Spleen (tissue), 11 donors: ENCODE measurements around the gene MYH14. TPM values are rescaled to one million over a fixed set of nuclear protein-coding genes. Genes with fewer than 3 reads are reported as not detected.

Experiments
- DNase-seq: peaks from one replicate; pipeline ENCODE4 v3.0.0-alpha.2; 2020
- H3K27ac ChIP-seq, 8 donors: fragments of 200-600 bp; sonication (generic) in 7 of 8; 1 replicate in 4 of 8; 2 replicates in 4 of 8; pipeline versions ENCODE4 v1.5.0 to v1.8.0; 2016 to 2021; ENCODE audit warnings: inconsistent platforms in 4 of 8, mild to moderate bottlenecking in 4 of 8, moderate library complexity in 1 of 8
- H3K27me3 ChIP-seq, 7 donors: fragments of 200-600 bp; sonication (generic) in 6 of 7; replicated peaks in 1 of 7; 1 replicate in 4 of 7; 2 replicates in 3 of 7; pipeline versions ENCODE4 v1.5.0 to v1.8.0; 2016 to 2021; ENCODE audit warnings: inconsistent platforms in 3 of 7, mild to moderate bottlenecking in 1 of 7
- H3K36me3 ChIP-seq, 6 donors: fragments of 200-600 bp; sonication (generic) in 5 of 6; 1 replicate in 4 of 6; 2 replicates in 2 of 6; pipeline versions ENCODE4 v1.5.0 to v1.8.0; 2016 to 2021; ENCODE audit warnings: inconsistent platforms in 2 of 6
- H3K4me1 ChIP-seq, 6 donors: fragments of 200-600 bp; sonication (generic) in 5 of 6; 1 replicate in 3 of 6; 2 replicates in 3 of 6; pipeline versions ENCODE4 v1.5.0 to v1.8.0; 2016 to 2021; ENCODE audit warnings: inconsistent platforms in 3 of 6
- H3K4me3 ChIP-seq, 8 donors: fragments of 200-600 bp; sonication (generic) in 7 of 8; 1 replicate in 4 of 8; 2 replicates in 4 of 8; pipeline versions ENCODE4 v1.5.0 to v1.8.0; 2016 to 2021; ENCODE audit warnings: inconsistent platforms in 4 of 8, mild to moderate bottlenecking in 4 of 8, moderate library complexity in 2 of 8
- H3K9me3 ChIP-seq, 8 donors: fragments of 200-600 bp; sonication (generic) in 7 of 8; 1 replicate in 4 of 8; 2 replicates in 4 of 8; pipeline versions ENCODE4 v1.5.0 to v1.8.0; 2016 to 2021; ENCODE audit warnings: inconsistent platforms in 4 of 8
- POLR2A ChIP-seq, 3 donors: fragments of 450-650 bp; IDR thresholded peaks; one replicate each; pipeline ENCODE4 v1.5.1; 2017; ENCODE audit warnings: antibody characterized with exemption in 3 of 3, mild to moderate bottlenecking in 1 of 3
- POLR2AphosphoS5 ChIP-seq, 3 donors: sonication (generic); formaldehyde crosslinking; IDR thresholded peaks; one replicate each; pipeline ENCODE4 v1.5.1; 2017; ENCODE audit warnings: antibody characterized with exemption in 3 of 3
- WGBS, 5 donors: extraction: QIAGEN DNeasy Blood & Tissue Kit in 3 of 5; methylation state at CpG; one replicate each; pipeline versions ENCODE4 v1.1.5 to v1.1.7; 2013 to 2018; 5-methylcytosine and 5-hydroxymethylcytosine counted together
- intact Hi-C: fragments of 100-400 bp; cut with DNase I; formaldehyde crosslinking; loops from one replicate; pipeline ENCODE4 v1.15.0; 2023; ENCODE audit warnings: low total_unique reads
- polyA plus RNA-seq, 3 donors: library from polyadenylated mRNA; stranded (reverse); fragments of 200-250 nt; gene quantifications; one replicate each; pipeline ENCODE4 v1.2.1, GENCODE V29; 2013
- total RNA-seq, 7 donors: library from RNA; depleted of rRNA in 3 of 7; stranded (reverse); fragments of >200 nt in 3 of 7; fragmentation: NEBNext Ultra II Directional in 4 of 7; extraction: Animal tissue kit (Norgen Biotek cat#: 25700) in 4 of 7; gene quantifications; one replicate each; pipeline versions ENCODE4 v1.1.0 to v1.2.1, GENCODE V29; 2016 to 2021
- TF ChIP-seq, protein P1 (sequence below), 11 experiments: fragments of 200-600 bp in 7 of 11; fragments of 450-650 bp in 4 of 11; sonication (generic) in 4 of 11; IDR thresholded peaks in 8 of 11; conservative IDR thresholded peaks in 3 of 11; 1 replicate in 7 of 11; 2 replicates in 4 of 11; pipeline versions ENCODE4 v1.4.0 to v1.8.0; 2016 to 2021; ENCODE audit warnings: antibody characterized with exemption in 11 of 11, inconsistent platforms in 4 of 11, mild to moderate bottlenecking in 1 of 11
- donor health status: healthy with polysubstance abuse.
- donor health status: DM: no; HTN: no; CAD: no; lungs with moderate emphysema.
- donor health status: DM: no; HTN: no; CAD: no.
- donor health status: Bipolar disorder and iron deficiency.
- donor health status: healthy.
- donor health status: DM: no; HTN: no; CAD: no.
- donor health status: DM: yes; HTN: yes; CAD: no.

Gene MYH14
- total and polyA plus RNA-seq, 10 donors, result 0.04 to 1.5 (median 0.28) TPM; not detected in 1

DNA sequence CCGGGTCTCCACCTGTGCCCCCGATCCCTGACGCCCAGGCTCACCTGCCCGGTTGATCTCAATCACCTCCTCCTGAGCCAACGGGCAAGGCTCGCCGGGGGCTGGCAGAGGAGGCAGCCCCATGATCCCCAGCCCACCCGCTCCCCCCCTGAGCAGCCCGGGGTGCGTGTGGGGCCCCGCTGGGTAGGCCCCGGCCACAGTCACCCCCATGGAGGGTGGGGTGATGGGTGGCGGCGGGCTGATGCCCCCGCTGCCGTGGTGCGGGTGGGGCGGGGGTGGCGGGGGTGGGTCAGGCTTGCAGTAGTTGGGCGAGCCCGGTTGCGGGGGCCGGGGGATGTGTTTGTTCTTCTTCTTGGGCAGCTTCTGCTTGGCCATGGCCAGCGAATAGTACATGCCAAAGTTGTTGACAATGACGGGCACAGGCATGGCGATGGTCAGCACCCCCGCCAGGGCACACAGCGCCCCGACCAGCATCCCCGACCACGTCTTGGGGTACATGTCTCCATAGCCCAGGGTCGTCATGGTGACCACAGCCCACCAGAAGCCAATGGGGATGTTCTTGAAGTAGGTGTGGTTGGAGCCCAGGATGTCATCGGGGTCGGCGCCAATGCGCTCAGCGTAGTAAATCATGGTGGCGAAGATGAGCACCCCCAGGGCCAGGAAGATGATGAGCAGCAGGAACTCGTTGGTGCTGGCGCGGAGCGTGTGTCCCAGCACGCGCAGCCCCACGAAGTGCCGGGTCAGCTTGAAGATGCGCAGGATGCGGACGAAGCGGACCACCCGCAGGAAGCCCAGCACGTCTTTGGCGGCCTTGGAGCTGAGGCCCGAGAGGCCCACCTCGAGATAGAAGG is 119.7 kb downstream of the MYH14 start:
- no peak for TF ChIP-seq POLR2AphosphoS5 (IDR thresholded peaks at IDR 0.05)
- TF ChIP-seq POLR2A (IDR thresholded peaks at IDR 0.05), result no peak
- TF ChIP-seq, protein P1, sequence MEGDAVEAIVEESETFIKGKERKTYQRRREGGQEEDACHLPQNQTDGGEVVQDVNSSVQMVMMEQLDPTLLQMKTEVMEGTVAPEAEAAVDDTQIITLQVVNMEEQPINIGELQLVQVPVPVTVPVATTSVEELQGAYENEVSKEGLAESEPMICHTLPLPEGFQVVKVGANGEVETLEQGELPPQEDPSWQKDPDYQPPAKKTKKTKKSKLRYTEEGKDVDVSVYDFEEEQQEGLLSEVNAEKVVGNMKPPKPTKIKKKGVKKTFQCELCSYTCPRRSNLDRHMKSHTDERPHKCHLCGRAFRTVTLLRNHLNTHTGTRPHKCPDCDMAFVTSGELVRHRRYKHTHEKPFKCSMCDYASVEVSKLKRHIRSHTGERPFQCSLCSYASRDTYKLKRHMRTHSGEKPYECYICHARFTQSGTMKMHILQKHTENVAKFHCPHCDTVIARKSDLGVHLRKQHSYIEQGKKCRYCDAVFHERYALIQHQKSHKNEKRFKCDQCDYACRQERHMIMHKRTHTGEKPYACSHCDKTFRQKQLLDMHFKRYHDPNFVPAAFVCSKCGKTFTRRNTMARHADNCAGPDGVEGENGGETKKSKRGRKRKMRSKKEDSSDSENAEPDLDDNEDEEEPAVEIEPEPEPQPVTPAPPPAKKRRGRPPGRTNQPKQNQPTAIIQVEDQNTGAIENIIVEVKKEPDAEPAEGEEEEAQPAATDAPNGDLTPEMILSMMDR (IDR thresholded peaks at IDR 0.05 in 8 of 11, conservative IDR thresholded peaks at IDR 0.05 in 3 of 11), result no peak
- DNase-seq, result no peak
- Histone ChIP-seq H3K27me3 (peaks cover 0 to 56% (median 27%) of the 10 kb centered on the region in 7 donors), H3K4me3 (no peak overlapping the region), H3K36me3 (peaks cover 0 to 11% (median 0%) of the 10 kb centered on the region in 6 donors), H3K4me1 (peaks cover 5 to 30% (median 17%) of the 10 kb centered on the region in 6 donors), H3K9me3 (peaks cover 0 to 9% (median 0%) of the 10 kb centered on the region in 8 donors), H3K27ac (no peak overlapping the region)
- WGBS, 5 donors, result 92 to 95% (median 94%) methylated on average over 46 to 55 of the region's 55 CpGs
- intact Hi-C loops, result no loop called here

DNA sequence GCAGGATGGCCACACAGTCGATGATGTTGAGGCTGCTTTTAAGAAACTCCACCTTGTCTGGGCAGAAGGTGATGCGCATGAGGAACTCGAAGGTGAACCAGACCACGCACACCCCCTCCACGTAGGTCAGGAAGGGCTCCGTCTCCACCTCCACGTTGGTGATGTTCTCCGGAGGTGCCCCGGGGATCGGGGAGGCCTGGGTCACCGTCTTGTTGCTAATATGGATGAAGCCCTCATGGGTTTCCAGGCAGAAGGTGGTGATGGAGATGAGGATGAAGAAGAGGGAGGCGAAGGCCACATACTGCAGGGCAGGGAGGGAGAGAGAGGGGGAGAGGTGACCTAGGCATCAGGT is 120.3 kb downstream of the MYH14 start:
- peaks cover 5 to 34% (median 17%) of the 10 kb centered on the region in 6 donors for H3K4me1 ChIP-seq
- TF ChIP-seq POLR2A (IDR thresholded peaks at IDR 0.05) (no peak), POLR2AphosphoS5 (IDR thresholded peaks at IDR 0.05) (no peak)
- TF ChIP-seq, protein P1 (IDR thresholded peaks at IDR 0.05 in 8 of 11, conservative IDR thresholded peaks at IDR 0.05 in 3 of 11), result no peak
- H3K4me3 ChIP-seq, result no peak overlapping the region
- H3K9me3 ChIP-seq, result peaks cover 0 to 11% (median 0%) of the 10 kb centered on the region in 8 donors
- H3K27me3 ChIP-seq, result peaks cover 0 to 61% (median 31%) of the 10 kb centered on the region in 7 donors
- DNase-seq, result no peak
- peaks cover 0 to 11% (median 0%) of the 10 kb centered on the region in 6 donors for H3K36me3 ChIP-seq
- H3K27ac ChIP-seq, result no peak overlapping the region
- intact Hi-C loops, result no loop called here
- WGBS, 5 donors, result 90 to 95% (median 94%) methylated on average over 12 of the region's 12 CpGs

DNA sequence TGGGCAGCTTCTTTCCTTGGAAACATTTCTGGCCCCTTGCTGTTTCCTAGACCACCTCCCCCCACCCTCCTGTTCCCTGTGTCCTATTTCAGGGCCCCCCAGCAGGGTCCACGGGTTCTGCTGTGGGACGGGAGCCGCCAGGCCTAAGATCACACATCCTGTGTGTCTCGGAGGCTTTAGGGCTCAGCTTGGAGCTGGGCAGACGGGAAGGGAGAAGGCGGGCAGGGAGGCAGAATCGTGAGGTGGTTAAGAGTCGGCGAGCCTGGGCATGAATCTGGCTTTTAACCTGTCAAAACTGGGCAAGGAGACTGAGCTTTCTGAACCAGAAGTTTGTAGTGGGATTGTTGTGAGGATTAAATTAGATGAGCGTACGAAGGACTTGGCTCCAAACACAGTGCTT is 120.9 kb downstream of the MYH14 start:
- Histone ChIP-seq H3K4me1 (peaks cover 5 to 37% (median 17%) of the 10 kb centered on the region in 6 donors), H3K27me3 (peaks cover 0 to 63% (median 31%) of the 10 kb centered on the region in 7 donors), H3K27ac (no peak overlapping the region), H3K4me3 (no peak overlapping the region), H3K9me3 (peaks cover 0 to 15% (median 0%) of the 10 kb centered on the region in 8 donors), H3K36me3 (peaks cover 0 to 11% (median 0%) of the 10 kb centered on the region in 6 donors)
- WGBS, 5 donors, result 79 to 84% (median 82%) methylated on average over 11 of the region's 11 CpGs
- no peak for DNase-seq
- TF ChIP-seq, protein P1 (IDR thresholded peaks at IDR 0.05 in 8 of 11, conservative IDR thresholded peaks at IDR 0.05 in 3 of 11), result no peak
- TF ChIP-seq POLR2A (IDR thresholded peaks at IDR 0.05), result no peak
- TF ChIP-seq POLR2AphosphoS5 (IDR thresholded peaks at IDR 0.05), result no peak
- intact Hi-C loops, result no loop called here
